Umbilical cord (tissue), 2 donors: ENCODE data around the gene CPLANE1. TPM values are rescaled to one million over a fixed set of nuclear protein-coding genes. Genes with fewer than 3 reads are reported as not detected.

Source experiments
- DNase-seq: peaks from one replicate; pipeline ENCODE4 v3.0.0-alpha.2; 2015; ENCODE audit warnings: low spot score
- total RNA-seq: library from RNA; depleted of rRNA; stranded (reverse); fragments of >200 nt; gene quantifications from one replicate; pipeline ENCODE4 v1.2.3, GENCODE V29; 2014; ENCODE audit warnings: low replicate concordance; ENCODE audit not compliant: insufficient read depth

CPLANE1 gene
- total RNA-seq, 1 donor from 2014 or later: 34.2 TPM

- DNase-seq: no peak
These were observed 177.7 kb downstream of the CPLANE1 start for GRCh38 chr5:37071487-37071886.

GRCh38 chr5:37064442-37064841, 184.7 kb downstream of the CPLANE1 start:
- no peak for DNase-seq

- no peak for DNase-seq
These were observed 185.4 kb downstream of the CPLANE1 start for GRCh38 chr5:37063739-37064138.

GRCh38 chr5:37060030-37060429, 189.1 kb downstream of the CPLANE1 start:
- no peak for DNase-seq

GRCh38 chr5:37056762-37057161, 192.4 kb downstream of the CPLANE1 start:
- DNase-seq: no peak

Other genes starting within 250 kb of the CPLANE1 start
- gene NUP155, start 121.7 kb upstream of the CPLANE1 start, total RNA-seq: 27.9 TPM
- 17.3 TPM for gene WDR70, start 129.9 kb upstream of the CPLANE1 start, total RNA-seq